Stimulated activated CD8-positive, alpha-beta memory T cell treated with anti-CD3 and anti-CD28 coated beads, Interleukin-7, amount 100 ng/mL, for 4 hours (primary cell): Measurements from ENCODE around the gene CSRNP3.

Source experiments
- DNase-seq, 2 donors: peaks; one replicate each; pipeline ENCODE4 v3.0.0-alpha.2; 2020; ENCODE audit warnings: low read depth in 2 of 2

The CSRNP3 gene, protein sequence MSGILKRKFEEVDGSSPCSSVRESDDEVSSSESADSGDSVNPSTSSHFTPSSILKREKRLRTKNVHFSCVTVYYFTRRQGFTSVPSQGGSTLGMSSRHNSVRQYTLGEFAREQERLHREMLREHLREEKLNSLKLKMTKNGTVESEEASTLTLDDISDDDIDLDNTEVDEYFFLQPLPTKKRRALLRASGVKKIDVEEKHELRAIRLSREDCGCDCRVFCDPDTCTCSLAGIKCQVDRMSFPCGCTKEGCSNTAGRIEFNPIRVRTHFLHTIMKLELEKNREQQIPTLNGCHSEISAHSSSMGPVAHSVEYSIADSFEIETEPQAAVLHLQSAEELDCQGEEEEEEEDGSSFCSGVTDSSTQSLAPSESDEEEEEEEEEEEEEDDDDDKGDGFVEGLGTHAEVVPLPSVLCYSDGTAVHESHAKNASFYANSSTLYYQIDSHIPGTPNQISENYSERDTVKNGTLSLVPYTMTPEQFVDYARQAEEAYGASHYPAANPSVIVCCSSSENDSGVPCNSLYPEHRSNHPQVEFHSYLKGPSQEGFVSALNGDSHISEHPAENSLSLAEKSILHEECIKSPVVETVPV

DNA sequence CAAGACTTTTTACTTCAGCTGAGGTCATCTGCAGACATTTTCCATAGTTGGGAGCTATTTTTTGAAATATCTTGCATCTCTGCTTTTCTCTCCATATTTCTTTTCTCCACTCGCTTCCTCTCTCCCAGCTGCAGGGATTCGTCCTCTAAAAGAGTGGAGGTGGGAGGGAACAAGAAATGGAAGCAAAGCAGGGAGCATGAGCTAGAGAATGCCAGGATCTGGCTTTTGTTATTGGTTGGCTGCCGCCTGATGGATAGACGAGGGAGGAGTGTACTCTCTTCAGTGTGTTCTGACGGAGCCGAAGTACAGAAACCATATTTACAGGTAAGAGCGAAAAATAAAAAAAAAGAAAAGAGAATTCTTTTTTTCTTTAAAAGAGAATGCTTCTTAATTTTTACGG is at the start of gene CSRNP3:
Gene CSRNP3 (plus strand): TSS at position 282 of the 400 bp plus-strand sequence. CDS start 125,368 bp downstream, outside the sequence.
- no peak for DNase-seq

DNA sequence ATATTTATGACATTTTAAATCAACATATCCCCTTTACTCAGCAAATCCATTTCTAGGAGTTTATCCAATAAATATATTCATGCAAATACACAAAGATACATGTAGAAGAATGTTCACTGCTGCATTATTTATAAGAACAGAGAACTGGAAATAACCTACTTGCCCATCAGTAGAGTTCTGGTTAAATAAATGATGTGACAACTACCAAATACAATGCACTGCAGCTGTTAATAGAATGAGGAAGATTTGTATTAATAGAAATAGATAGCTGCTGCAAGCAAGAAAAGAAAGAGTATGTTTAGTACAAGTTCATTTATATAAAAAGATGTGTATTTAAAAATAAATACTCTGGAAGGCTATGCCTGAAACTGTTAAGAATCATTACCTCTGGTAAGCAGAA is 49.3 kb upstream of the CSRNP3 start:
- DNase-seq, result no peak

DNA sequence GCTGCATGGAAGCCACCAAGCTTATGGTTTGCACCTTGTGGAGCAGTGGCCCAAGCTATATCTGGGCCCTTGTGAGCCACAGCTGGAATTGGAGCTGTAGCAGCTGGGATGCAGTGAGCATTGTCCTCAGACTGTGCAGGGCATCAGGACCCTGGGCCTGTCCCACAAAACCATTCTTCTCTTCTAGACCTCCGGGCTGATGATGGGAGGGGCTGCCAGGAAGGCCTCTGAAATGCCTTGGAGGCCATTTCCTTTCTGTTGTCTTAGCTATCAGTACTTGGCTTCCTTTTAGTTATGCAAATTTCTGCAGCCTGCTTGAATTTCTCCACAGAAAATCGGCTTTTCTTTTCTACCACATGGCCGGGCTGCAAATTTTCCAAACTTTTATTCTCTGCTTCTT is 46.4 kb upstream of the CSRNP3 start:
- DNase-seq, result no peak

DNA sequence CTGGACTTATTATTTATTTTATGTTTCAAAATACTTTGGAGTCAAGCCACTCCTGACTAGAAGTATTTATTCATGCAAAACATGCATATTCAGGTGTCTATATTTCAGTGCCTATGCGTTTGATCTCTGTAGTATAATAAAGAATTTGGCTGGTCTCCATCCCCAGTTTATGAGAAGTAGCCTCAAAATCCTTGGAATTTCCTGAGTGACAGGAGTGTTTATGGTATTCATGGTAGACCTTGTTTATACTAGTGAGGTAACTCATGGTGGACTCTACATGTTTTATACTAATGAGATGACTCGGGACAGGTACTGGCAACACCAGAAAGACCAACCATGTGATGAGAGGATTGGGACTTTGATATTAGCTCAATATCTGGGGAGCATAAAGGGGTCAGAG is 43.9 kb upstream of the CSRNP3 start:
- DNase-seq, result no peak

DNA sequence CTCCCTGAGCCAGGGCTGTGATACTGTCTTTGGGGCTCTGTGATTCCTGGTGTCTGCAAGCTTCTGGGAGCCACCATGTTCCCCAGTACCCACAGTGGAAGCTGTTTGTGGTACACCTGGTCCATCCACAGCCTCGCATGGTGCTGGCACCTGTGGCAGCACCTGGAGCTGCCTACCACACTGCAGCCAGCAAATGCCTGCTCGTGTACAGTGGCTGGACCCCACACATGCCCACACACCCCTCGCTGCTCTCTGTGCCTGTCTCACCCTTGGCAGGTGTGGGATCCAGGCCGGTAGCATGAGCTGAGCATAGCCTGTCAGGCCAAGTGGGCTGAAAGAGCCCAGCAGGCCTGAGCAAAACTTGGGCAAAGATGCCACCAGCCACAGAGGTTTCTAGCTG is 41.8 kb upstream of the CSRNP3 start:
- no peak for DNase-seq

DNA sequence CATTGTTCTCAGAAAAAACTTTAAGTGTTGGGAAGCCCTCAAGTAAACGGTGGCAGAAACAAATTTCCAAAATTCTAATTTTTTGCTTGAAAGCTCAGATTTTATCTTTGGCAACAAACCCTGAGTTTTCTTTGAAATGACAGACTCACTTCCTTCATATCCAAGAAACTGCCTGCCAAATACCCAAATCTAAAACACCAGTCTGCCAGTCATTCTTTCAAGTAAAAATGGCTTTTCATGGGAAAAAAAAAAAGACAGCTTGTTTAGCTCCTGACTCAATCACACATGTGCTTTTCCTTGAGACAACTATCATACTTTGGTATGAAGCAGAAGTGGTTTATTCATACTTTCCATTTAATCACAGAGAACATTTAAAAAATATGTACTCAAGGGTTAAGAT is 40.6 kb upstream of the CSRNP3 start:
- no peak for DNase-seq

DNA sequence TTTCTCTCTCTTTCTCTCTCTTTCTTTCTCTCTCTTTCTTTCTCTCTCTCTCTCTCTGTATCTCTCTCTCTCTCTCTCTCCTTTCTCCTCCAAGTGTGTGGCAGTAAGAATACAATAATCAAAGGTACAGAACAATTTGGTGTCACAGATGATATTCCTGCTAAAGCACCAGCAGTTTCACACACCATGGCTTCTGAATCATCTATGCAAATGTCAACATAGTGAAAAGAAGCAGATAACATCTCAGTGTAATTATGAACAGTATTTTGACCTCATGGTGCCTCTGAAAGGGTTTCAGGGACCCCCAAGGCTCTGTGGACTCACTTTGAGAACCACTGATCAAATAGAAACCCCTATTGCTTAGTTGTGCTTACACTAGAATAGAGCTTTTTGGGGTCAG is 38.5 kb upstream of the CSRNP3 start:
- no peak for DNase-seq

DNA sequence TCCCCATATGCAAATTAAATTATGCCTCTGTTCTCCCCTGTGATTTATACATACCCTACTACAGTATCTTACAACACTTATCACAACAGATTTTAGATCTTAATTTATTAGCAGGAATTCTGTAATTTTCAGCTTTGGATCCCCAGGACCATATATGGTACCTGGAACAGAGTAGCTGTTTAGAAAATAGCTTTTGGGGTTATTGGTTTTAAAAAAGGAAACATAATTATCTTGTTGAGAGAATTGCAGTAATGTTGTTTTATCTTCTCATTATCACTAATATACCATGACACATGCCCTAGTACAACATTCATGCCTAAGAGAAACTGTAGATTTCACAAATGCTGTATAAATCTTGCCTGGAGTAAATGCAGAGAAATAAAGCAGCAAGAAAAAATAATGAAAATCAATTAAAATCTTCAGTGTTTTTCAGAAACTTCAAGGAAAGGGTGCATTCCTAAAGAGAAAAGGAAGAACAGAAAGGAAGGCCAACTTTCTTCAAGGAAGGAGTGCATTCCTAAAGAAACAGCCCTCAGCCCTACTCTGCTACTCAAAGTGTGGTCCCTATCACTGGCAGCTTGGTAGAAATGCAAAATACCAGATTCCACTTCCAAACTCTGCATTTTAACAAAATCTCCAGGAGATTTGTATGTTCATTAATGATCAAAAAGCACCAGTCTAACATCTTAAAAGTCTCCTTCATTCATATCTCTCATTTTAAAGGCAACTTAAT is 37.1 kb upstream of the CSRNP3 start:
- no peak for DNase-seq

DNA sequence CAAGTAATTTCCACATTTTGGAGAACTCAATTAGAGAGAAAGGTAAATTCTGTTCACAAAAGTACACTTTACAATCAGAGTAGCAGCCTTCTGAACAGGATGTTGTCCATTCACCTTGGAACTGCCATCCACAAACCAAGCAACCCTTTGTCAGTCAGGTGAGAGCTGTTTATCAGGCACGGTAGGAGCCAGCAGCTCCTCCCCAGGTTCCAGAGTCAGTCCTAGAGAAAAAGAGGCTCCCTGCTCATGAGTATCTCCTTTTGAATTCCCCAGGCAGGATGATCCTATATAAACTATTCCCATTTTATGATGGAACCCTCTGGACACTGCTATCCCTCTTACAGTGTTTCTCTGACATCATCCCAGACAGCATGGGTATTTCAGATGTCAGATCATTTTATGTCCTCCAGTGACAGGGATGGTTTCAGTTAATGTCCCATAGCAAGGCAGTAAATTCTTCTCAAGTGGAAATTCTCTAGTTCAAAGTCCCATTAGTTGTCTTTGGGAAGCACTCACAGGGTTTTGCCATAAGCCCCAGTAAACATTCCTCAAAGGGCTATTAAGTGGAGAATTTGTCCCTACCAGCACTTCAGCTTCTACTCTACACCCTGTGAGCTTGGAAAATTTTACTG is 34.5 kb upstream of the CSRNP3 start:
- no peak for DNase-seq

DNA sequence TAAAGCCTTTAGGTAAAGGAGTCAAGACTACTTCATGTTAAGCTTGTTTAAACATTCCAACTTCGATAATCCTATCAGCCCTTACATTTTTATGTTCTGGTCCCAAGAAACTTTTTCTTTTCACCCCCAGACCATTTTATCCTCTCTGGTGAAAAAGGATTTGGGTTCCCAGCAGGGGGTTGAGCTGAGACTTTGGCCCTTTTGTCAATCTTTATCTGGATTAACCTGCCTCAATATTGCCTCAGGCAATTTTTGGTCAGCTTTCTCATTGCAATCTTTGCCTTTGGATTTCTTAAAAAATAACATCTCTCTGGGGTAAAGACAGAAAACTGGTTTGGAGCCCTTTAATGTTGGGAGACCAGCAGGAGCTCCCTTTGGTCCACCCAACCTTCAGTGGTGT is 33.9 kb upstream of the CSRNP3 start:
- no peak for DNase-seq

DNA sequence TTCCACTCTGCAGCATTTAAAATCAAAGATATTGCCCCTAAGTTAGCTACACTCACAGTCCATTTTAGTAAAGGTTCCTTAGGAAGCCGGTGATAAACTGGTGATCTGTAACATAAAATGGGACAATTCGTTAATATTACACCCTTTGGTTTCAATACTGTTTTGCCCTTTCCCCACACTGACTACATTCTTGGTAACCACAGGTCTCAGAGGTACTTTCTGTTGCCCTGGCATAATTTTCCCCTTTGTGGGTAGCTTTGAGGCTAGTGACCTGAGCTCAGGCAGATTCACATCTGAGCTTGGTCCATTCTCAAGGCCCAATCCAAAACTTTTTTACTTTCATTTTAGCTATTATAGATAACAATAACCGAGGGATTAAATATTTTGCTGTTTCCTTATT is 32.9 kb upstream of the CSRNP3 start:
- no peak for DNase-seq

DNA sequence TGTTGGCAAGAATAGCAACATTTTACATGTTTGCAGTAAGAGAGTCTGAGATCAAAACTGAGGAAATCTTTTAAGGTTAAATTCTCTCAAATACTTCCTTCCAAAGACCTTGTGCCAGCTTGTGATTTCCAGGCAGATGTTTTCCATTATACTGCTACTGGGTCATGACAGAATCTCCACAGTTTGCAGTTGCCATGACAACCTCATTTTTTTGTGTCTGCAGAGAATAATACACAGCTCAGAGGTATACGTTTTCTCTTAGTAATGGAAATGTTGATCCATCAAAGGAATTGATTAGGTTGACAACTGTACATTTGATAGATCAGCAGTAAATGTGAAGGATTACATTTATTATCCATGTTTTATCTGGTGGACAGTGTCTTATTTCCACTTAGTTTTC is 29.1 kb upstream of the CSRNP3 start:
- DNase-seq, result no peak

DNA sequence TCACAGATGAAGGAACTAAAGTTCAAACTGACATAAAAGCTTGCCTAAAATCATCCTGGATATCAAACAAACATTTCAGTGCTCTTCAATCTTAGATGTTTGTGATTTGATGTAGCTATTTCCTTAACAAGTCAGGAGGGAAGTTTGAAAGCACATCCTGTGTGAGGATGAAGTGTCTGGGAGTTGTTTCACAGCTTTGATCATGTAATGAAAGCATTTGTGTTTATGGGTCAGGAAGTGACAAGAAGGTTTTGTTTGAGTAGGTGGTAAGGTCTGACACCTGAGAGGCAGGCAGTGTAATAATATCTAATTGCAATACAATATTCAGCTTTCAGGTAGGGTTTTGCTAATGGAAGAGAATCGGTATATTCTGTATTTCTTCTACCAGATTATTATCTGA is 26.0 kb upstream of the CSRNP3 start:
- no peak for DNase-seq

DNA sequence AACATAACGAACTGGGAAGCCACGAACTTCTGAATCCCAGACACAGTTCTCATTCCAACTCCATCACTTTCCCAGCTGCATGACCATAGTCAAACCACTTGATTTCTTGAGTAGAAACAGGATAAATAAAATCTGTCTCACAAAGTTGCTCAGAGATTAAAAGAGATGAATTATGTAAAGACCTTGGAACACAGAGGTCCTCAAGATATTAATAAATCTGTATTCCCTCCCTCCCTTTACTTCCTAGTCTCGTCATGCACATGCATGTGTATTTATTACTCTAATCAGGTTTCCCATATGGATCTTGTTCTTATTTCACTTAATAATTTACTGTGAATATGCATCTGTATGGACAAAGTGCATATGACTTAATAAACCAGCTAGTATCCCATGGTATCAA is 21.1 kb upstream of the CSRNP3 start:
- no peak for DNase-seq

DNA sequence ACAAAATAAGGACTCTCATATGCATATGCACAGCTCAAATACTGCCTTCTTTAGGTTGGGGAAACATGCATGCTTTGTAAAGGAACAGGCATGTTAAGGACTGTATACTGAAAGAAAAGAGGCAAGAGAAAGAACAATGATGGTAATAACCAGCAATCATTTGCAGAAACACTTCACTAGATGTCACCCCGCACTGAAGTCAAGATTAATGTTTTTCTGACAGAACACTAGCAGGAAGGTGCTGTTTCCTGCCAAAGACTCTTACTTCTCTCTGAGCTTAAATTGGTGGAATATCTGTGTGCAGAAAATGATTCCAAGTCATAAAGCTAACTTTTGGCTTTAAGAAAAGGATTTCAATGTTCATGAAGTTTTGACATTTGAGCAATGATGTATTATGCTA is 19.3 kb upstream of the CSRNP3 start:
- DNase-seq, result no peak

DNA sequence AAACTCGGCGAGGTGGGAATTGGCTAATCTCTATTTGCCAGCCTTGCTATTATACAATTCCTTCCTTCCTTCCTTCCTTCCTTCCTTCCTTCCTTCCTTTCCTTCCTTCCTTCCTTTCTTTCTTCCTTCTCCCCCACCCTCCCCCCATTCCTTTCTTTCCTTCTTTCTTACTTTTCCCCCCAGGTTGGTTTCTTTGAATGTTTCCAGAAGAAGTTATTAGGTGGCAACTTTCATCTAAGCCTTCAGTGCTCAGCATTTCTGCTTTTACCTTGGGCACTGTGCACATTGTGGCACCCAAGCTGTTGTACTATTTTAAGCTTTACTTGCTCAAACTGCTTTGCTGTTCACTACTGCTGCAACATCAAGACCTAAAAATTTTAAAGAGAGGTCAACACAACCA is 17.2 kb upstream of the CSRNP3 start:
- DNase-seq, result no peak

DNA sequence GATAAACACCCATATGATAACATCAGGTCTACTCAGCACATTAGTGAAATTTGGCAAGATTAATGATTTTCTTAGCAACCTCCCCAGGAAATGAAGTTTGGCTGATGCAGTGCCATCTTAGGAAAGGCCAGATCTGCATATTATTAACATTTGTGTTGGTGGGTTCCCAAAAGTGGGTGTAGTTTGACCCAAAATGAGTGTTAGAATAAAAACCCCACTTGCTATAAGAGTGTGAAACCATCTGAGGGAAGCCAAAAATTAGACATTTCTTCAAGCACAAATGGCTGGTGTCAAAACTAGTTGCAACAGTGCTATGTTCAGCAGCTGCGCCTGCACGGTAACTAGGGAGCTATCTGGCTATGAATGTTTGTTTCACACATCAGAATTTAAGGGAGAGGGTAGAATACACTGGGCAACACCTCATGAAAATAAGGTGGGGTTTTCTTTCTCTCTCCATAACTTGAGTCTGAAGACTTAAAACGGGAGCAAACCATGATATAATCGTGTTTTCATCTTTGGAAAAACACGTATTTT is 15.9 kb upstream of the CSRNP3 start:
- DNase-seq, result no peak

DNA sequence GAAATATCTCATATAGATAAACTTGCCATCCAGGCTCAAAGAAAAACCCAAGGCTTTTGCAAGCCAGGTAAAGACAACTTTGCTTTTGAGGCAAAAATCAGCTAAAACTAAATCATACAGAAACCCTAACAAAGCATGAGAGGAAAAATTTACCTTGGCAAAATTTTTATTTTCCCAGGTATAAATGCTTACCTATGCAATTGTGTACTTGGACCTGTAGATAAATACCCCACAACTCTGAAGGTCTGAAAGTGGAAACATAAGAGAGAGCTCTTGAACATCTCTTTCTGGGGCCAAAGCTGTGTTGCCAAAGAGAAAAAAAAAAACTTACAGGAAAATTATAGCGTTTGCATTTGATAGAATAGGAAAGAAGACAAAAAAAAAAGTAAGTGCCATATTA is 14.6 kb upstream of the CSRNP3 start:
- no peak for DNase-seq

DNA sequence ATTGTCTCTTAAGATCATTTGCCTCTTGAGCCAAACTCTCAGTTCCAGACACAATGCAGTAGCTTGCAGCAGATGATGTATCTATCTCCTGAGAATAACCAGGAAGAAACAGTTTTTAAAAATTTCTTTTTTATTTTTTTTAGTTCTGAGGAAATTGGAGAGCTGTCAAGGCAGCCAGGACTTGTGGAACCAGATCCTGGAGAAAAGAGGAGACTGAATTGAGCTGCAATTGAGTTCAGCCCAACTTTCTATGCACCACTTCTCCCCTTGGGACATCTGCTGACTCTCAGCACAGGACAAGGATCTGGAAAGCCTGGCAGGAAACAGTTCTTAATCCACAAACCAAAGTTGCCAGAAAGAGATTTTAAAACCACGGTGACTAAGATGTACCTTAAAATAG is 13.5 kb upstream of the CSRNP3 start:
- no peak for DNase-seq

DNA sequence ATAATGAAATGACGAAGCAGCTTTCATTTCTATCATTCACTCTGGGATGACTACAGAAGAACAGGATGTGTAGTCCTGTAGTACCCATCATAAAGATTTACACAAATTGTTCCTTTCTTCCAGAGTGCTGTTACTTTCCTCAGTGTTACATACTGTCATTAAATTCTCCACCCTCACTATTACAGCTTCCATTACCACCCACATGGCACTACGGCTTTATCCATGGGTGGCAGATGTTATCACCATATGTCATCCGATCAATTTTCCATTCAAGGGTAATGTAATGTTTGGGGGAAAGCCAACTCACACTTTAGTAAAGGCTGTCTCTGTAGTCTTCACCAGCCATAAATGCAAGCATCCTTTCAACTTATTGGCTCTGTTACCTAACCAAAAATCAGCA is 7.1 kb upstream of the CSRNP3 start:
- no peak for DNase-seq

DNA sequence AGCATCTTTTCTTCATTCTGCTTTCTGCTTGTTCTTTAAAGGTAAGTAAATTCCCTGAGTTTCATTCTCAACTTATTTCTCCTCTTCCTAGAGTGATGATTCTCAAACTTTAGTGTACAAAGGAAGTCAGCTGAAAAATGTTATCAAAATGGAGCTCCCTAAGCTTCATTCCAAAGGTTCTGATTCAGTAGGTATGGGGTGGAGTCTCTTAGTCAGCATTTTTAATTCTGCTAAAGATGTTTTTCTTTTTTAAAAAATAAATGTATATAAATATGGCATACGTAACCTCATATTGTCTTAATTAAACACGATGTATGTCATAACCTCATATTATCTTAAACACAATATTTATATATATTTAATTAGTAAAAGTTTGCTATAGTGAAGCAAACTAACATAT is 3.1 kb upstream of the CSRNP3 start:
- DNase-seq, result no peak

DNA sequence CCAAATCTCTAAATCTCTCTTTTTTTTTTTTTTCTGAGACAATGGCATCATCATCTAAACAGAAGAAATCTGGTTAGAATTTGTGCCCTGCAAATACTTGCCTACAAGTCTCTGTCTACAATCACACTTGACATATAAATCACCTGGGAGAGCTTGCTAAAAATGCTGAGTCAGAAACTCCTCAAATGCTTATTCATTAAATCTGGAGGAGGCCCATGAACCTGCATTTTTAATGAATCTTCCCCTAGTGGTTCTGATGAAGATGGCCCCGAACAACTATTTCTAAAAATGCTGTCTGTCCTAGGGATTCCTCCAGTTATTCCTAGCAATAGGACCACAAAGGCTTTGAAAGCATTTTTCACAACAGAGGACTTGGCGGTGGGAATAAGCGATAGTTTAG is 1.6 kb upstream of the CSRNP3 start:
- no peak for DNase-seq
